HG02970 (cell line): ENCODE data around the gene SPON1.
"Not testable (repeated sequence)": the region's sequence is repeated elsewhere in the genome, so short reads cannot be mapped to it uniquely, and the experiment has no call there.

Source experiments
- ATAC-seq: cut with Tn5 transposase; IDR thresholded peaks from one replicate; pipeline ENCODE4 v1.9.1; 2021; ENCODE audit warnings: mild to moderate bottlenecking, moderate library complexity, moderate number of reproducible peaks; ENCODE audit not compliant: unreplicated experiment, low FRiP score

The SPON1 gene

DNA sequence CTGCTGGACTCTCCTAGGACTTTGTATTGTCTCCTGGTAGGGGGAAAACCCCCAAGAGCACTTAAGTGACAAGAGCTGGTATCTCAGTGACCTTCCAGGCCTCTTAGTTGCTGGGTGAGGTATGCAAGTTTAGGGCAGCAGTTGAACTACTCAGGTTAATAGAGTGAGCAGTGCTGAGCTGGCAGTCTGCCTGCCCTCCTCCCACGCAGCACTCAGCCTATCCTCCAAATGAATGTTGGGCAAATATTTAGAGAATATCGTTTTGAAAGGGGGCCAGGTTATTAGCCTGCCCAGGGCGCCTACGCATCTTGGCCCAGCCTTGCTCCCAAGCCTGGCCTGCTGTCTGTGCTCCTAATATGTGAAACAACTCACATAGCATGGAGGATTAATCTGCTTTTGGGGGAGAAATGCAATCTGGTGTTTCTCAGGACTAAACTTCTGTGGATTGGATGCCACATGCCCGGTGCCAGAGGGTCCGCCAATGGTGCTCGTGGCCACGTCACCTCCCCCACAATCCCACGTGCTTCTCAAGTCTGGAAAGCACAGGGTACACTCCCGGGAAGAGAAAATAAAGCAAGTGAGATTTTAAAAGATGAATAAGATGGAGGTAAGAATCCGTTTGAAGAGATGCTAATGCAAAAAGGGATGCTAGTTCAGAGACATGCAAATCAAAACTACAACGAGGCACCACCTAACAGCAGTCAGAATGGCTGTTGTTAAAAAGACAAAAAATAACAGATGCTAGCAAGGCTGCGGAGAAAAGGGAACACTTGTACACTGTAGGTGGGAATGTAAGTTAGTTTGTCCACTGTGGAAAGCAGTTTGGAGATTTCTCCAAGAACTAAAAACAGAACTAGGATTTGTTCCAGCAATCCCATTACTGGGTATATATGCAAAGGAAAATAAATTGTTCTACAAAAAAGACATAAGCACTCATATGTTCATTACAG is 67.7 kb downstream of the SPON1 start:
- ATAC-seq, result no peak

DNA sequence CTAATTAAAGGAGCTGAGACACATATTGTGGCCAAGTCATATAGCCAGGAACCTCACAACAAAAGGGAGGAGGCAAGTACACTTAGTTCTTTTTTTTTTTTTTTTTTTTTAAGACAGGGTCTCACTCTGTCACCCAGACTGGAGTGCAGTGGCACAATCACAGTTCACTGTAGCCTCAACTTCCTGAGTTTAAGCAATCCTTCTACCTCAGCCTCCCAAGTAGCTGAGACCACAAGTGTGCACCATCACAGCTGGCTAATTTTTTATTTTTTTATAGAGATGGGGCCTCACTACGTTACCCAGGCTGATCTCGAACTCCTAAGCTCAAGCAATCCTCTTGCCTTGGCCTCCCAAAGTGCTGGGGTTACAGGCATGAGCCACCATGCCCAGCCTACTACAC is 73.0 kb downstream of the SPON1 start:
- not testable (repeated sequence) for ATAC-seq

DNA sequence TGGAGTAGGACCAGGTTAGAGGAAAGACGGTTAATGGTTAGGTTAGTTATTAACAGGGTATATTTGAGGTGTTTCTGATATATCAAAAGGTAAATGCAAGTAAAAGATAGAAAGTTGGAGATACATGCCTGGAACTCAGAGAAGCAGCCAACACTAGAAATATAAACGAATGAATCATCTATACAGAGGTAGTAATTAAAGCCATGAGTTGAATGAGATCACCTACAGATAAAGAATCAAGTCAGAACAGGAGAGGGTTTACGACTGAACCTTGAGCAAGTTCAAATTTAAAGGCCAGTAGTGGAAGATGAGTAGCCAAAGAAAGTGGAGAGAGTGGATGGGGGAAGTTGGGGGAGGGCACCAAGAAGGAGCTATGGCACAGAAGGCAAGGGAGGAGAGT is 73.9 kb downstream of the SPON1 start:
- ATAC-seq, result no peak

DNA sequence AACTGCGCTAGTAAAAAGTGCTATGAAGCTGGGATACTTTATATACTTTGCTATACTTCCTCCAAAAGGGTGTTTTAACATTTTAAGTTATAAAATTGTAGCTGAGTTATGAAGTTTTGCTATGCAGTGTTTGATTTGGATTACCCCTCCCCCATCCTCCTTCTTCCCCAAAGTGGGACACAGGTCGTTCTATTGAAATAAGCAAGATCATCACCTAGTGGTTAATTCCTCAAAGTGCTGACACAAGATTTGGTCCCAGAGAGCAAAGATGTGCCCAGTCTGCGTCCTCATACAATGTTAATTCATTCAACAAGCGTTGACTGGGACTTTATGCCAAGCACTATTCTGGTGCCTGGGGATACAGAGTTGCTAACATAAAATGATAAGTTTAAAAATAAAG is 78.5 kb downstream of the SPON1 start:
- ATAC-seq, result no peak

DNA sequence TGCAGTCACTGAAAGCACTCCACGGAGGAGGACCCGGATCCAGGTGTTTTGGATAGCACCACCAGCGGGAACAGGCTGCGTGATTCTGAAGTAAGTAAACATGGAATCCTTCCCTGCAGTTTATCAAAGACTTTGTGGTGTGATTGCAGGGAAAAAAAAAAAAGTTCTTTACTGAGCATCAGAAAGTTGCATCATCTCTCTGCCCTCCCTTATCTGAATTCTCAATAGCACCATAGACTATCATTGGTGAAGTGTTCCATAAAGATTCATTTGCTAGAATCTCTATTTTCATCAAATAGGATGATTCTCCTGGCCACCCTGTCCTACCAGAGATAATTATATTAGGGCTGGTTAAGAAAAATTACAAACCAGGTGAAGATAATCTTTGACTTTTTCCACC is 79.0 kb downstream of the SPON1 start:
- ATAC-seq, result no peak

DNA sequence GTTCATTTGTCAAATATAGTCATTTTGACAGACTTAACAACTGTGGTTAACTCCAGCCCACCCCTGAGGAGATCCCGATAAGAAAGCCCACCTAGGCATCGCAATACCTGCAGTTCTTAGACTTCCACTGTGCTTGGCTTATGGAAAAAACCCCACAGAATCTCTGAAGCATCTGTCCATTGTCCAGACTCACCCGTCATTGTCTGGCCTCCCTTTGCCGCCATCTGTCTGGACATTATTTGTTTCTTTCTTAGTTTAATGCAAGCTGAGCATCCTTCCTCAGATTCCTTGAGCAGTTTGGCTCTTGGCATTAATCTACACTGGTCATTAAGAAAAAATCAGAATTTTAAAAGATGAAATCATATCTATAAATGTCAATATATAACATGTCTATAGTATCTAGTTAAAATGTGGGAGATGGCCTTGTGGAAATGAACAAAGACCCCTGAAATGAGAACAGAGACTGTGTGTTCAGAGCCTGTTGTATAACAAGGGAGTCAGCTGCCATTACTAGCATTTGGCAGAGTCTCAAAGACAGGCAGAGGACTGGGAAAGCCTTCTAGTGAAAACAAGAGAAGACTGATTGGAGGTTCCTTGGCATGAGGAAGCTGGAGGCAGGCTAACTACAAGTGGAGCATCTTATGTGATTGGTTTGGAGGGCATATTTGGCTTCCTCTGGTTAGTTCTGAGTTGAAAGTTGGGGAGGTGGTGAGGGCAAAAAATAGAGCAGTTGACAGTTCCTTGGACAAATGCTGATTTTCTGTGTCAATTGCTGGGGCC is 80.4 kb downstream of the SPON1 start:
- no peak for ATAC-seq

DNA sequence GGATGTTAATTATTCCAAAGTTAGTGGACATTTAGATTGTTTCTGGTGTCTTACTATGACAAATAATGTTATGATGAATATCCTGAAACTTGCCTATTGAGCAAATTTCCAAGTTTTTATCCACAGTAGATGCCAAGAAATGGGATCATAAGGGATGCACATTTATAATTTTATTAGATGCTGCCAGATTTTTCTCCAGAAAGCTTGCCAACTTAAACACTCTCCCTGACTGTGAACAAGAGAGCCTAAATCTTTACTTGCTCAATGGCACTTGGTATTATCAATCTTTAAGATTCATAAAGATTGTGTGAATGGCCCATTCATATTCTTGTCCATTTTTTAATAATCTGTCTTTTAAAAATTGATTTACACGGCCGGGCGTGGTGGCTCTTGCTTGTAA is 82.4 kb downstream of the SPON1 start:
- no peak for ATAC-seq

DNA sequence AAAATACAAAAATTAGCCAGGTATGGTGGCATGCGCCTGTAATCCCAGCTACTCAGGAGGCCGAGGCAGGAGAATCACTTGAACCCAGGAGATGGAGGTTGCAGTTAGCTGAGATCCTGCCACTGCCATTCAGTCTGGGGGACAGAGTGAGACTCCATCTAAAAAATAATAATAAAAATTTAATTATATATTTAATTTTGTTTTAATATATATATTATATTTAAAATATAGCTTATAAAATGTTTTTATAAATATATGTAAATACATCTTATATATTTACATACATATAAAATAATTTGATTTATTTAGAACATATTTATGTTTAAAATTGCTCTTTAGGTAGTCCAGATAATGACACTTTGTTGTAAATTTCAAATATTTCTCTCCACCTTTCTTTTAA is 82.9 kb downstream of the SPON1 start:
- no peak for ATAC-seq

DNA sequence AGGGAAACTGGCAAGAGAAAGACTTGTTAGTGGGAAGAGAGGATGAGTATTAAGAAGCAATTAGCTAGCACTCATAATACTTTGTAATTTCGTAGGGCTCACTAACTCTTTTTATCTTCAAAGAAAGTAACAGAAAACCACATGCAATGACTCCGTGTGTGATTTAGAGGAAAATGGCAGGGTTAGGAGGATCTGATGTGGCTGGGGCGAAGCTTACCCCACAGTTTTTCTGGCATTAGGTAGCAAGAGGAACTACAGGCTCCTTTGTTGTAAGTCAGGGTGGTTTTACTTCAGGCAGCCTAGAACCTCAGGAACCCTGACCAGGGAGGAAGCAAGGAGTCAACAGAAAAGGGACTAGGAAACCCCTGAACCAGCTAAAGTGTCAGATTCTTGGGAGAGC is 89.7 kb downstream of the SPON1 start:
- ATAC-seq, result no peak

DNA sequence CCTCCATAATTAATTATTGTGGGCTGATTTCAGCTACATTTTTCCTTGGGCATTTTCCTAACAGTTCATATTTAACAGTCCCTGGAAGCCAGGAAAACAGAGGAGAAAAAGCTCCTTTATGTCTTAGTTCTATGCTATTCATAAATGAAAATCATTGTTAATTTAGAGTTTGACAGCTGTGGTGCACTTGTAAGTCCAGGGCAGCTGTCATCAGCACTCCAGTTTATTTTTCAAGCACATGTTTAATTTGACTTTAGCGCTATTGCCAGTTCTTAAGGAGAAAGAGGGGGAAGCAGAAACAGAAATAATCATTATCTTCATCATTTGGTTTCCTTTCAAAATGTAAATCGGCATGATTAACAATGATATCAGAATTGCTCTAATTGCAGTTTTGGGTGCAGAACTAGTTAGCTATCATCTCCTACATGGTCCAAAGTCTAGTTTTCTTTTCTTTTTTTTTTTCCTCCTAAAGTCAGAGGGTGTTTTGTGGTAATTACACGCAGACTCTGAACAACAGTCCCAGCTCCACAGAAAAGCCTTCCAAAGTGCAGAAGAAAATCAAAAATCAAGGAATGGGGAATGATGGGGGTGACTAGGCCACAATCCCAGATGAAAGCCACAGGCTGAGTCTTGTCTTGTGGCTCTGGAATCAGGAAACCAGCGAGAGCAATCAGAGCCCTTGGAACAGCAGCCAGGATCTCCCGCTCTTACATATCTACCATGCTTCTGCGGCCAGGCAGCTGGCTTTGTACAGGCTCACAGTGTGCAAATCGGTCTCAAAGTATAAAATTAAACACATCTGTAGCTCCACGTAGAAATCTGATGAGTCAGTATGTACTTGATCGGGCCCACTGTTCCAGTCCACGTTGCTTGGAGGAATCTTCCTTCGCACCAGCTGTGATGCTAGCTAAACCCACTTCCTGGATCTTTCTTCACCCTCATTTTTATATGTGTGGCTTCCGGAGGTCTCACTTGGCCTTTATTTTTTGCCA is 91.9 kb downstream of the SPON1 start:
- no peak for ATAC-seq

DNA sequence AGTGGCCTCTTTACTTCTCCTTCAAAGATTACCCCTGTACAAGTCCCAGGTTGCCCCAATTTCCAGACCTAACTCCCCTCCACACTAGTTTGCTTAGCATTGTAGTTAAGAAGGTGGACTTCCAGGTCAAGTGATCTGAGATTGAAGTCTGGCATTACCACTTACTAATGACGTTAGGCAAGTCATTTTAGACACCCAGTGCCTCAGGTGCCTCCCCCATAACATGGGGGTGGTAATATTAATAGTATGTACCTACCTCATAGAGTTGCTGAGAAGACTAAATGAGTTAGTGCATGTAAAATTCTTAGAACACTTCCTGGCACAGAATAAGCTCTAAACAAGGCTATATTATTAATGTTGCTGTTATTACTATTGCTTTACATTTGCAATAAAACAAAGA is 93.4 kb downstream of the SPON1 start:
- ATAC-seq, result no peak

DNA sequence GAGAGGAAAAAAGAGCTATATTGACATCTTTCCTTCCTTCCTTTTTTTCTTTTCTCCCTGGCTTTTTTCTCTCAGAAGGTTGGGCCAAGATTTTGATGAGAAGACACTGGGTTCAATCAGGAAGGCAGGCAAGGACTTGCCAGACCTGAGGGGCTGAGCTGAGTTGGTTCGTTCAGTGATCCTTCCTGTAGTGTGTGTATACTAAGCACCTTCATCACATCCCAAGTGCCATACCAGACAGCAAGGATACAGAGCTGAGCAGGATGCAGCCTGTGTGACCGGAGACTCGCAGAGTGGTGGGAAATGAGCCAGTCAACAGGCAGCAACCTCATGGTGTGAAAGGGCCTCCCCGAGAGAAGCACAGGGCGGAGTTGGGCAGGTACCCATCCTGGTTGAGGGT is 95.5 kb downstream of the SPON1 start:
- no peak for ATAC-seq

DNA sequence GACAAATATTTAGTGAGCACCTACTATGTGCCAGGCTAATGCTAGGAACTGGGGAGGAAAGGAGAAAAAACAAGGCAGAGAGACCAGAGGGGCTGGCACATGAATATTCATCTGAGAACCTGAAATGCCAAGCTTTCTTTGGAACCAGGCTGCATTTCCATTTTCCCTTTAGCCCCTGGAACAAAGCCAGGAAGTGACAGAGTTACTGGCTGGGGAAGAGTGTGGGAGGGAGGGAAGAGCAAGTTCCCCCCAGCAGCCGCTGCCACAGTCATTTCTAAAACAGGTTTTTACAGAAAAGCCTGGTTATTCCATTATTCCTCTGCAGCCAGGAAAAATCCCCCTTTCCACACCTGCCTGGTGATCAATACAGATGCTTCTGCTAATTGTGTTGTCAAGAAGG is 97.0 kb downstream of the SPON1 start:
- ATAC-seq, result no peak

DNA sequence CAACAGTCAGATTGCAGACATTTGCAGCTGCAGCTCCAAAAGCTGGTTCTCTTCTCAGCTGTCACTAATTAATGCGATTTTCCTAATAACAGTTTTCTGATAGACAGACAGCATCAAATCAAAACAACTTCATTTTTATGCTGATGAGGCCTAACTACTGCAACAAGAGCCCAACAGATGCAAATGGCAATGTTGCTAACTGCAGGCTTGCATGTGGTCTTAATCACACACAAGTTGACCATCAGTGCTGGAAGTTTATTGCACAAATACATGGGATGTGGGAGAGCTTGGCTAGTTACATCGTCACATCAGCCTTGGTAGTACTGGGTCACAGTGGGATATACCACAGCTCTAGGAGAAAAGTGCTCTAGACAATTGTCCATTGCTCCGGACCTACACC is 99.2 kb downstream of the SPON1 start:
- no peak for ATAC-seq

DNA sequence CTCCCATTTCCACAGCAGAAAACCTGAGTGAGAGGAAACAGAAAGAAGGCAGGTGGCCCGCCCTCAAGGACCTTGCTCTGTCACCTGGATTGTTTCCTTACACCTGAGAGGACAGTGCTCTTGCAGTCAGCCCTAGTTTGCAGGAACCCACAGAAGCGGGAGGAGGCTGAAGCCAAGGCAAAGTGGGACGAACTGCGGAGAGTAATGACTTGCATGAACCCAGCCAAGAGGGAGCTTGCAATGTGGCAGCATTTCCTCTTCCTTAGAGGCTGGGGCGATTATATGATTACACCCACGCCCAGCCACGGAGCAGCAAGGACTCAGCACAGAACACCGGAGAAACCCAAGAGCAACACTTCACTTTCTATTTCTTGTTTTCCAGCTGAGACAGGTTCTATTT is 102.6 kb downstream of the SPON1 start:
- ATAC-seq, result no peak

DNA sequence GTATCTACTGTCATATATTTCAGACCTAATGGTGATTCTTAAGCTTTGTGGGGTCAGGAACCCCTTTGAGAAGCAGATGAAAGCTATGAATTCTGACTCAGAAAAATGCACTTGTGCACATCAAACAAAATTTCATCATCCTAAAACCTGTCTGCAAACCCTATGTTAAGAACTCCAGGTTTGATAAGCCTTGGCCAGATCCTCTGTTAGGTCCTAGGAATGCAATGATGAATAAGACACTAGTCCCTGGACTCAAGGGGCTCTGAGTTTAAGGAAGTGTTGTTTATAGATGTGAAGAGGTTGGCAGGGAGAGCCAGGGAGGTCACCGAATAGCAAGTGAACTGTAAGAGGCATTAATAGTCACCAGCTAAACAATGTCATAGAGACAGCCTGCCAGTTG is 103.2 kb downstream of the SPON1 start:
- no peak for ATAC-seq

DNA sequence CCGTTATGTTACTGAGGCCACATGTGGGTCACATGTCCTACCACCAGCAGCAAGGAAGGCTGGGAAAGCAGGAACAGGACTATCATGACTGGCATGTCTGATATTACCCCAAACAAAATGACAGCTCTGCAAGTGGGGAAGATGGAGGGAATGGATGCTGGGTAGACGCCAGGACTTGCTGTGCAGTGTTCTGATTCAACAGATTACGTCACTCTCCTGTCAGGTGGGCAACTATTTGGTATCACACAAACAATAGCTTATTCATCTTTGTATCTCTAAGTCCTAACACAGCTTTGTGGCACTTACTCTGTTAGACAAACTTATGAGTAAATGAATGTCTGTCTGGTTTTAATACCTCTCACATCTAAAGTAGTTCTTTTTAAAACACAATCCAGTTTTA is 105.2 kb downstream of the SPON1 start:
- no peak for ATAC-seq

DNA sequence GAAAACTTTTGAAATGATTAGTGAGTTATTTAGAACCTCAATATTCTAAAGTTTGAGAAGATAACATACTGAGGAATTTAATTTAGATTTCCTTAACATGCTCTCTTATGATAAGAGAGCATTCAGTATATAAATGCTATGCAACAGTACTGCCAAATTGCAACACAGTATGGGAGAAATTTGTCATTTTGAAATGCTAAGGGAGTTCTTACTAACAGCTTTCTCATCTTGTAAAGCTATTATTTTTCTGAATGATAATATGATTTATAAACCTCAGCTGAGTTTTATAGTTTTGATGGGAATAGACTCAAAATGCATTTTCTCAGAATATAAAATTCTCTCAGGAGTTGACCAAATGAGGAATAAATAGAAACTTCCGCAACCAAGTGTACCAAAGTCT is 108.4 kb downstream of the SPON1 start:
- no peak for ATAC-seq

DNA sequence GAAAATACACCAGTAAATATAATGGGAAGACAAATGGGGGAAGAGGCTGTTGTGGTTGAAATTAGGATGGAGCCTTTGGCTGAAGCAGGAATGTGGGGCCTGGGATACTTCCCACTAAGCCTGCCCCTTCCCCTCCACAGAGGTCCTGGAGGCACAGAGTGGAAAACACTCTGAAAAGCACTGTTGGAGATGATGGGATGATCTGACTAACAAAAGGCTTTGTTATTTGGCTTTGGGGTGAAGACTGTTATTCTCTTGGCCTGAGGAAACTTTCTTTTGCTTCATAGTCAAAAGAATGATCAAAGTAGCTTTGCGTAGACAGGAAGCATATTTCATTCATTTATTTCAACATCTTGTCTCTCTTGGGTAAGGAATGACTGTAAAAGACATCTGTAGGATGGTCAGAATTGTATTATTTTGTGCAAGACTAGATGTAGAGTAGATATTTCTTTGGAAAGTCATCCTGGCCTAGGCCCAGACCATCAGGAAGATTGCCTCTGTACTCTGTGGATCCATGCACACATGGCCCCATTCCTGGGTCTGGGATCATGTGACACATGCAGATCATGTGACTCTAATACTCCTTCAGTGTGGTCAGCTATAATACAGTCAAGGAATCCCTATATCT is 111.4 kb downstream of the SPON1 start:
- no peak for ATAC-seq
